ENCODE results near the gene PVR.

The PVR gene

GRCh38 chr19:44598880-44599279 lies 44.8 kb upstream of the PVR start:
- Histone ChIP-seq H3K79me2 (no peaks in the 10 kb centered on the region), H3K36me3 (ENCODE audit: control insufficient read depth, insufficient read depth, low read length) (no peaks in the 10 kb centered on the region), H3K9me3 (ENCODE audit: control insufficient read depth, low read length) (no peaks in the 10 kb centered on the region), H2AFZ (no peak overlapping the region), H3K27me3 (ENCODE audit: control insufficient read depth, insufficient read depth, low read length) (no peaks in the 10 kb centered on the region), H3K4me3 (ENCODE audit: low read depth, low read length) (no peak overlapping the region), H3K9ac (no peak overlapping the region), H3K4me1 (no peaks in the 10 kb centered on the region), H3K27ac (no peak overlapping the region), H3K4me2 (ENCODE audit: low read length) (no peak overlapping the region)
- TF ChIP-seq CTCF (IDR thresholded peaks at IDR 0.05) = no peak

- no peak overlapping the region for H3K4me2 ChIP-seq (ENCODE audit: low read length)
- H3K9me3 ChIP-seq (ENCODE audit: control insufficient read depth, low read length) = no peaks in the 10 kb centered on the region
- no peak overlapping the region for H3K4me3 ChIP-seq (ENCODE audit: low read depth, low read length)
- no peaks in the 10 kb centered on the region for H3K79me2 ChIP-seq
- no peak for TF ChIP-seq CTCF (IDR thresholded peaks at IDR 0.05)
- no peak overlapping the region for H2AFZ ChIP-seq
- H3K9ac ChIP-seq = no peak overlapping the region
- no peak overlapping the region for H3K27ac ChIP-seq
- no peaks in the 10 kb centered on the region for H3K27me3 ChIP-seq (ENCODE audit: control insufficient read depth, insufficient read depth, low read length)
- H3K36me3 ChIP-seq (ENCODE audit: control insufficient read depth, insufficient read depth, low read length) = no peaks in the 10 kb centered on the region
- no peaks in the 10 kb centered on the region for H3K4me1 ChIP-seq
Observed at GRCh38 chr19:44600466-44600865, 43.2 kb upstream of the PVR start.

GRCh38 chr19:44602081-44602480 lies 41.6 kb upstream of the PVR start:
- Histone ChIP-seq H3K27ac (no peak overlapping the region), H3K4me3 (ENCODE audit: low read depth, low read length) (no peak overlapping the region)

GRCh38 chr19:44603201-44603945 lies 40.3 kb upstream of the PVR start:
- TF ChIP-seq CTCF (IDR thresholded peaks at IDR 0.05) = no peak

More at GRCh38 chr19:44602081-44602480, 41.6 kb upstream of the PVR start:
- TF ChIP-seq CTCF (IDR thresholded peaks at IDR 0.05) = no peak
- Histone ChIP-seq H3K4me1 (no peaks in the 10 kb centered on the region), H3K27me3 (ENCODE audit: control insufficient read depth, insufficient read depth, low read length) (no peaks in the 10 kb centered on the region), H3K36me3 (ENCODE audit: control insufficient read depth, insufficient read depth, low read length) (no peaks in the 10 kb centered on the region), H3K9ac (no peak overlapping the region), H3K79me2 (no peaks in the 10 kb centered on the region), H3K4me2 (ENCODE audit: low read length) (no peak overlapping the region), H3K9me3 (ENCODE audit: control insufficient read depth, low read length) (no peaks in the 10 kb centered on the region), H2AFZ (no peak overlapping the region)

GRCh38 chr19:44604241-44604640 lies 39.5 kb upstream of the PVR start:
- Histone ChIP-seq H3K9me3 (ENCODE audit: control insufficient read depth, low read length) (no peaks in the 10 kb centered on the region), H3K79me2 (no peaks in the 10 kb centered on the region), H3K4me1 (no peaks in the 10 kb centered on the region), H3K27ac (no peak overlapping the region), H3K27me3 (ENCODE audit: control insufficient read depth, insufficient read depth, low read length) (no peaks in the 10 kb centered on the region), H3K4me3 (ENCODE audit: low read depth, low read length) (no peak overlapping the region), H2AFZ (no peak overlapping the region), H3K9ac (no peak overlapping the region), H3K4me2 (ENCODE audit: low read length) (no peak overlapping the region), H3K36me3 (ENCODE audit: control insufficient read depth, insufficient read depth, low read length) (no peaks in the 10 kb centered on the region)
- TF ChIP-seq CTCF (IDR thresholded peaks at IDR 0.05) = no peak

More at GRCh38 chr19:44603201-44603945, 40.3 kb upstream of the PVR start:
- Histone ChIP-seq H3K27ac (no peak overlapping the region), H3K4me1 (no peaks in the 10 kb centered on the region), H3K36me3 (ENCODE audit: control insufficient read depth, insufficient read depth, low read length) (no peaks in the 10 kb centered on the region), H3K27me3 (ENCODE audit: control insufficient read depth, insufficient read depth, low read length) (no peaks in the 10 kb centered on the region), H3K9ac (no peak overlapping the region), H3K9me3 (ENCODE audit: control insufficient read depth, low read length) (no peaks in the 10 kb centered on the region), H2AFZ (no peak overlapping the region), H3K4me2 (ENCODE audit: low read length) (no peak overlapping the region), H3K4me3 (ENCODE audit: low read depth, low read length) (no peak overlapping the region), H3K79me2 (no peaks in the 10 kb centered on the region)
